Epithelial cell of proximal tubule (primary cell): Measurements from ENCODE around the gene DDIT4. TPM values are rescaled to one million over a fixed set of nuclear protein-coding genes. Genes with fewer than 3 reads are reported as not detected.

Source experiments
- DNase-seq: peaks from one replicate; pipeline ENCODE4 v3.0.0-alpha.2; 2011; ENCODE audit warnings: low read depth
- H3K4me3 ChIP-seq: 2 replicates; pipeline ENCODE4 v1.5.1; 2011; ENCODE audit warnings: low read depth, mild to moderate bottlenecking, low read length
- CTCF ChIP-seq: conservative IDR thresholded peaks from 2 replicates; pipeline ENCODE4 v1.5.1; 2012; ENCODE audit warnings: low read depth, mild to moderate bottlenecking, low read length
- total RNA-seq: library from RNA; depleted of rRNA; stranded (reverse); fragments of >200 nt; gene quantifications from 2 replicates; pipeline ENCODE4 v1.2.3, GENCODE V29; 2015

Gene DDIT4
- total RNA-seq, 1 donor from 2014 or later = 122 TPM

GRCh38 chr10:72311667-72312066 is 37.9 kb downstream of the DDIT4 start:
- H3K4me3 ChIP-seq = no peak overlapping the region
- DNase-seq = no peak
- TF ChIP-seq CTCF = no peak

GRCh38 chr10:72312865-72313391 is 39.2 kb downstream of the DDIT4 start:
- DNase-seq = no peak
- H3K4me3 ChIP-seq = no peak overlapping the region
- no peak for TF ChIP-seq CTCF

- TF ChIP-seq CTCF = no peak
- no peak for DNase-seq
- no peak overlapping the region for H3K4me3 ChIP-seq
These were observed 40.5 kb downstream of the DDIT4 start for GRCh38 chr10:72314263-72314662.

GRCh38 chr10:72315054-72315453 is 41.3 kb downstream of the DDIT4 start:
- DNase-seq = no peak
- TF ChIP-seq CTCF = no peak
- H3K4me3 ChIP-seq = no peak overlapping the region

GRCh38 chr10:72315611-72316385 is 42.1 kb downstream of the DDIT4 start:
- H3K4me3 ChIP-seq = no peak overlapping the region
- DNase-seq = no peak
- TF ChIP-seq CTCF = no peak

GRCh38 chr10:72316386-72316700 is 42.6 kb downstream of the DDIT4 start:
- no peak for TF ChIP-seq CTCF
- no peak for DNase-seq

More at GRCh38 chr10:72316386-72316700, 42.6 kb downstream of the DDIT4 start:
- H3K4me3 ChIP-seq = no peak overlapping the region
